NB4 (cell line): Measurements from ENCODE around the gene PRSS3.
"Not testable (repeated sequence)": the region's sequence is repeated elsewhere in the genome, so short reads cannot be mapped to it uniquely, and the experiment has no call there.

ENCODE experiments used
- DNase-seq: peaks from one replicate; pipeline ENCODE4 v3.0.0; 2010; ENCODE audit warnings: low read depth
- H3K4me3 ChIP-seq: one replicate; pipeline ENCODE4 v1.5.1; 2011; ENCODE audit warnings: mild to moderate bottlenecking, low read depth, low read length, moderate library complexity
- CTCF ChIP-seq: IDR thresholded peaks from one replicate; pipeline ENCODE4 v1.5.1; 2012; ENCODE audit warnings: low read depth, low read length
- MYC ChIP-seq: IDR thresholded peaks from 2 replicates; pipeline ENCODE4 v1.6.1; 2011; ENCODE audit warnings: low read depth, low read length
- POLR2A ChIP-seq: IDR thresholded peaks from 2 replicates; pipeline ENCODE4 v1.6.1; 2011; ENCODE audit warnings: mild to moderate bottlenecking; ENCODE audit not compliant: insufficient read length; ENCODE audit errors: extremely low read depth
- TF ChIP-seq, protein P1 (sequence below): IDR thresholded peaks from 2 replicates; pipeline ENCODE4 v1.6.1; 2011; ENCODE audit warnings: low read depth, low read length

PRSS3 gene

DNA sequence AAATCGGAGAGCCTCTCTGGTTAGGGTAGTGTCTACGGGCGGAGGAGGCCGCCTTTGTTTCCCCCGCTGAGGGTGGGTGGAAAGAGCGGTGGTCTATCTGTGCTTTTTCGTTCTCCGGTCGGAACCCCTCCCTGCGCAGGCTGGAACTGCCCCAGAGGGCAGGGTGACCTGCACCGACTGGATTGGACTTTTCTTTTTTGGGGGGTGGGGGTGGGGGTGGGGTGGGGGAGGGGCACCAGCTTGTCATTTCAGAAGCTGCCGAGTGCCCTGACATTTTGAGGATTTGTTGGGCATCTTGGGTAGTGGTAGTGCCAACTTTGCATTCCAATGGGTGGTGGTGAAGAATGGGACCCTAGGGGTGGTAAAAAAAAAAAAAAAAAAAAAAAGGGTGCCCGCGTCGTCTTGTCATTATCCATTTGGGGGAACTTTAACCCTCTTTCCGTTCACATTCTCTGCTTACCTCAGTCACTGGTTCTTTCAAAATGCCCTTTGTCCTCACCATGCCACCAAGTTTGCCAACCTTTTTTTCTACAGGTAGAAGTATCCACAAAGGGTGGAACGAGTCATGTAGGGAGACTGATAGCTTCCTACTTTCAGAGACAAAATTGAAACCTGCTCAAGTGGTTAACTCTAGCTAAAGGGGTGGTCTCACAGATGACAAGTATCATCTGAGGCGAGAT lies 22.9 kb downstream of the PRSS3 start:
- TF ChIP-seq, protein P1, sequence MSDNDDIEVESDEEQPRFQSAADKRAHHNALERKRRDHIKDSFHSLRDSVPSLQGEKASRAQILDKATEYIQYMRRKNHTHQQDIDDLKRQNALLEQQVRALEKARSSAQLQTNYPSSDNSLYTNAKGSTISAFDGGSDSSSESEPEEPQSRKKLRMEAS: no peak
- no peak for TF ChIP-seq MYC
- TF ChIP-seq CTCF: no peak
- TF ChIP-seq POLR2A: no peak
- peak overlapping the region; percentile 75 for H3K4me3 ChIP-seq
- peak; percentile 46 for DNase-seq

DNA sequence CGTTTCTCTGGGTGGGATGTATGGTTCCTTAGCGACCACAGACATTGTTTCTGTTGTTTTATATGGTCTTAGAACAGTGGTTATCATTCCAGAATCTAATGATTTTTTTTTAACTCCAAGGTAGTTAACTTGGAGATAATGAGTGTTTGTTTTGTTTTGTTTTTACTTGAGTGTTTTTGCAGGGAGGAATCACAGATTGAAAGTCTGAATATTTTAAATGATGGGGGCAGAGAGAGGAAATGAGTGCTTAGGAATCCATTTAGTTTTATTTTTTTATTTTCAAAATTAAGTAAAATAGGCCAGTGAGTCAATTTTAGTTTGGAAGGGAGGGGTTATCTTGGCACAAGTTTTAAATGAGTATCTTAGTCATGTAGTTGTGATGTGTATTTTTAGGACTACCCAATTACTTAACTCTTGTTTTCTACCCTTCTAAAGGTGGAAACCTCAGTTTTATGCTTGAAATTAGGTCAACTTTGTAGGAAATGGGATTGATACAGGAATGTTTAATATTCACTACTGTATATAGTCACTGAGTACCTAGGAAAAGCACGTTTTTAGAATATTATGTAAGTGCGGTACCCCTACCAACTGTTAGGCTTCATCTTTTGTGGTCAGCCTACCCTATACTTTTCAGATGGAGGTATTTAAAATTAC lies 23.6 kb downstream of the PRSS3 start:
- H3K4me3 ChIP-seq: peak overlapping the region; percentile 75
- no peak for DNase-seq
- TF ChIP-seq POLR2A (no peak), MYC (no peak), CTCF (no peak)
- TF ChIP-seq, protein P1: no peak

- no peak for TF ChIP-seq MYC
- no peak for TF ChIP-seq POLR2A
- no peak for TF ChIP-seq CTCF
- TF ChIP-seq, protein P1: no peak
- DNase-seq: no peak
- peak overlapping the region; percentile 75 for H3K4me3 ChIP-seq
Measured at GRCh38 chr9:33820231-33820745, 24.9 kb downstream of the PRSS3 start.

DNA sequence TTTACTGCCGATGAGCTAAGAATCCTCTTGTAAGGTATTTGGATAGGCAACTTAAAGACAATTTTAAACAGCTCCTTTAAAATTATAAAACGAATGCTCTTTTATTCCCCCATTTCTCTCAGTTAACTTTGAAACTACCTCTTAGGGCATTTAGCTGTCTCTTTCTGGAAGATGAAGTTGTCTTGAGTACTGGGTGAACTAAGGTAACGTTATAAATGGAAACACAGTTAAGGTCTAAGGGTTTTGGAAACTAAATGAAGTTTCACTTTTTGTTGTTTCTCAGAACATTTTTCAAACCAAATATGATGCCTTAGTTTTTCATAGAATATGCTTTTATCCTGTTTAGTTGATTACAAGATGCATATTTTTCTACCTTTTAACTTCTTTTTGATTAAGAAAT lies 28.4 kb downstream of the PRSS3 start:
- no peak for DNase-seq
- H3K4me3 ChIP-seq: no peak overlapping the region
- TF ChIP-seq, protein P1: no peak
- TF ChIP-seq POLR2A: no peak
- no peak for TF ChIP-seq MYC
- no peak for TF ChIP-seq CTCF

DNA sequence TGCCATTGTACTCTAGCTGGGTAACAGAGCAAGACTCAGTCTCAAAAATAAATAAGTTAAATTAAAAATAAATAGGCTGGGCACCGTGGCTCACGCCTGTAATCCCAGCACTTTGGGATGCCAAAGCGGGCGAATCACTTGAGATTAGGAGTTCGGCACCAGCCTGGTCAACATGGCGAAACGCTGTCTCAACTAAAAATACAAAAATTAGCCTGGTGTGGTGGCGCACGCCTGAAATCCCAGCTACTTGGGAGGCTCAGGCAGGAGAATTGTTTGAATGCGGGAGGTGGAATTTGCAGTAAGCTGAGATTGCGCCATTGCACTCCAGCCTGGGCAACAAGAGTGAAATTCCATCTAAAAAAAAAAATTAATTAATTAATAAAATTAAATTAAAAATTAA lies 31.9 kb downstream of the PRSS3 start:
- not testable (repeated sequence) for H3K4me3 ChIP-seq, DNase-seq

- H3K4me3 ChIP-seq, DNase-seq: not testable (repeated sequence)
Measured at GRCh38 chr9:33829641-33830230, 34.4 kb downstream of the PRSS3 start.
